Measurements from ENCODE around the gene CDIP1. TPM values are rescaled to one million over a fixed set of nuclear protein-coding genes. Genes with fewer than 3 reads are reported as not detected.

The CDIP1 gene
- total RNA-seq, 2 donors from 2014 or later, result 21.1 to 30.6 TPM

DNA sequence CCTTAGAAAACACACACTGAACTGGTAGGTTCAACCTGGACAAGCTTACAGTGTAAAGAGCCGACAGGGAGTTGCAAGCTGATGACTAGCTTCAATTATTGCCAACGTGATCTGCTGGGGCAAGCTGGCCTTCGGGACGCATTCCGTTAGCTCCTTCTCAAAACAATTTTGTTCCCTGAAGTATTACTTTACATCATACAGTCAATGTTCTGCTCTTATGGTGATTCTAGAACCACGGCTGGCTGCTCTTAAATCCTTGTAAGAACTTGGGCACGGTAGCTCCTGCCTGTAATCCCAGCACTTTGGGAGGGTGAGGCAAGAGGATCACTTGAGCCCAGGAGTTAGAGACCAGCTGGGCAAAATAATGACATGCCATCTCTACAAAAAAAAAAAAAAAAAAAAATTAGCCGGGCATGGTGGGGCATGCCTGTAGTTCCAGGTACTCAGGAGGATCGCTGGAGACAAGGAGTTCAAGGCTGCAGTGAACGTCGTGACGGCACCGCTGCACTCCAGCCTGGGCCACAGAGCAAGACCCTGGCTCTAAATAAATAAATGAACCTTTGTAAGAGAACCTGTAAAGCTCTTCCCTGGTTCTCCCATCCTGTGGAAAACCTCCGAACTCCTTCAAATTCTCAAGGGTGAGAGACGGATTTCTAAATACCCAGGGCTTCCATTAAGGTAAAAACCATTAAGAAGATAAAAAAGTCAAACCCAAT, 2.0 kb downstream of the CDIP1 start:
- H3K27ac ChIP-seq, result no peak overlapping the region
- H3K4me3 ChIP-seq, result no peak overlapping the region
- no peaks in the 10 kb centered on the region for H3K4me1 ChIP-seq (replicated peaks)
- no peaks in the 10 kb centered on the region for H3K27me3 ChIP-seq (replicated peaks; ENCODE audit: insufficient read depth)
- TF ChIP-seq, protein P1, sequence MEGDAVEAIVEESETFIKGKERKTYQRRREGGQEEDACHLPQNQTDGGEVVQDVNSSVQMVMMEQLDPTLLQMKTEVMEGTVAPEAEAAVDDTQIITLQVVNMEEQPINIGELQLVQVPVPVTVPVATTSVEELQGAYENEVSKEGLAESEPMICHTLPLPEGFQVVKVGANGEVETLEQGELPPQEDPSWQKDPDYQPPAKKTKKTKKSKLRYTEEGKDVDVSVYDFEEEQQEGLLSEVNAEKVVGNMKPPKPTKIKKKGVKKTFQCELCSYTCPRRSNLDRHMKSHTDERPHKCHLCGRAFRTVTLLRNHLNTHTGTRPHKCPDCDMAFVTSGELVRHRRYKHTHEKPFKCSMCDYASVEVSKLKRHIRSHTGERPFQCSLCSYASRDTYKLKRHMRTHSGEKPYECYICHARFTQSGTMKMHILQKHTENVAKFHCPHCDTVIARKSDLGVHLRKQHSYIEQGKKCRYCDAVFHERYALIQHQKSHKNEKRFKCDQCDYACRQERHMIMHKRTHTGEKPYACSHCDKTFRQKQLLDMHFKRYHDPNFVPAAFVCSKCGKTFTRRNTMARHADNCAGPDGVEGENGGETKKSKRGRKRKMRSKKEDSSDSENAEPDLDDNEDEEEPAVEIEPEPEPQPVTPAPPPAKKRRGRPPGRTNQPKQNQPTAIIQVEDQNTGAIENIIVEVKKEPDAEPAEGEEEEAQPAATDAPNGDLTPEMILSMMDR (IDR thresholded peaks at IDR 0.05), result no peak
- no peak for TF ChIP-seq POLR2AphosphoS5 (IDR thresholded peaks at IDR 0.05)
- no peak for TF ChIP-seq POLR2A (IDR thresholded peaks at IDR 0.05)
- no peaks in the 10 kb centered on the region for H3K36me3 ChIP-seq
- DNase-seq (ENCODE audit: low spot score), result no peak
- H3K9me3 ChIP-seq, result no peaks in the 10 kb centered on the region
- intact Hi-C loops (cut with DNase I), result no loop called here
- 89% methylated on average over 15 of the region's 15 CpGs for WGBS

DNA sequence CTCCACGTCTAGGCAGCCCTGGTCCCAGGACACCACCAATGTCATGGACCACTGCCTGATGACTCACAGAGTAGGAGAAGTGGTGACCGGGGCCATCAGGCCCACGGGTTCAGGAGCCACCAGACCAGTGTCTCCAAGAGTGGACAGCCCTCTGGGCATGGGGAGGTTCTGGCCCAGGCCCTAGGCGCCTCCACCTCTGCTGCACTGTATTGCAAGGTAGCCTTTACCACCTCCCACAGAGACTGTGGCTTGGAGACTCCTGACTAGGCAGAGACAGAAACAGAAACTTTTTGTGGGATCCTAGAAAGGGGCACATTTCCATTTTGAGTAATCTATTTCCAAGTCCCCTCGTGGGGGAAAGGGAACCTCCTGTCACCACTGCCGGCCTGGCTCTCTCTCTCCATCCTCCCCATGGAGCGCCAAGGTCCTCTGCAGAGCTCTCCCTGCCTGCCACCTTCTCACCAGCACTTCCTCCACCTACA, 2.9 kb downstream of the CDIP1 start:
- Histone ChIP-seq H3K36me3 (no peaks in the 10 kb centered on the region), H3K4me1 (replicated peaks) (no peaks in the 10 kb centered on the region), H3K27me3 (replicated peaks; ENCODE audit: insufficient read depth) (no peaks in the 10 kb centered on the region), H3K4me3 (no peak overlapping the region), H3K27ac (no peak overlapping the region), H3K9me3 (no peaks in the 10 kb centered on the region)
- 86% methylated on average over 7 of the region's 7 CpGs for WGBS
- intact Hi-C loops (cut with DNase I), result no loop called here
- TF ChIP-seq, protein P1 (IDR thresholded peaks at IDR 0.05), result no peak
- TF ChIP-seq POLR2A (IDR thresholded peaks at IDR 0.05) (no peak), POLR2AphosphoS5 (IDR thresholded peaks at IDR 0.05) (no peak)
- no peak for DNase-seq (ENCODE audit: low spot score)

DNA sequence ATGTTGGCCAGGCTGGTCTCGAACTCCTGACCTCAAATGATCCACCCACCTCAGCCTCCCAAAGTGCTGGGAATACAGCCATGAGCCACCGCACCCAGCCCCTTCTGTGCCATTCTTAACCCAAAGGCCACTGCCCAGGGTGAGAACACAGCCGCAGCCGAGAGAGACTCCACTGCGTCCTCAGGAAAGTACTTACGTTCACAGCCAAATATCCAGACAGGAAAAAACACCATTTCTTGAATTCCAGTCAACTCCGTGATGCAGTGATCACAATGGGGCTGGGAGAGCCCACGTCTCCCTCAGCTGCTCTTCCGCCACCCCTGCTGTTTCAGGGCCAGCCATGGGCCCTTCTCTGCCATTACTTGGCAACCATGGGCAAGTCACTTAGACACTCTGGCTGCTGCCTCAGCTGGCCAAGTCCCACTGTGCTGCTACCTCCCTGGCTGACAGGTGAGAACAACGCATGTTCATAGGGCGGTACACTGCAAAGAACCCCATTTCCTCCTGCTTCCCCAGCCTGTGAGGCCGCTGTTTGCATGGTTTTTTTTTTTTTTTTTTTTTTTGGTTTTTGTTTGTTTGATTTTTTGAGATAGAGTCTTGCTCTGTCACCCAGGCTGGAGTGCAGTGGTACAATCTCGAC, 4.3 kb downstream of the CDIP1 start:
- Histone ChIP-seq H3K27ac (no peak overlapping the region), H3K4me1 (replicated peaks) (no peaks in the 10 kb centered on the region), H3K27me3 (replicated peaks; ENCODE audit: insufficient read depth) (no peaks in the 10 kb centered on the region), H3K9me3 (no peaks in the 10 kb centered on the region), H3K36me3 (no peaks in the 10 kb centered on the region), H3K4me3 (no peak overlapping the region)
- TF ChIP-seq POLR2AphosphoS5 (IDR thresholded peaks at IDR 0.05) (no peak), POLR2A (IDR thresholded peaks at IDR 0.05) (no peak)
- TF ChIP-seq, protein P1 (IDR thresholded peaks at IDR 0.05), result no peak
- no peak for DNase-seq (ENCODE audit: low spot score)
- intact Hi-C loops (cut with DNase I), result no loop called here
- 83% methylated on average over 13 of the region's 13 CpGs for WGBS

DNA sequence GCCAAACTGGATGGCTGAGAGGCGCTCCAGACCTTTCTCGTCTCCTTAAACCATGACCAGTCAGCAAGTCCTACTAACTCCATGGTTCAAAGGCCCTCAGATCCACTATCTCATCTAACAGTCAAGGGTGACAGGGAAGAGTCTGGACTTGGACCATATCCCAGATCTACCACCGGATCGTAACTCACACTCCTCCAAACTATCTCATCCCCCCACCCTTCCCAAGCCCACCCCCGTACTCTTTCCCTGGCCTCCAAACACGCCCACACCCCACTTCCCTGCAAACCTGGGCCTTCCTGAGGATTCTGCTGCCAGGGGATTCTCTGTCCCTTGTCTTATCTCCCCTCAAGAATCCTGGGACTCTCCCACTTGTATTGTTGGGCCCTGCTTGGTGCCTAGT, 5.1 kb downstream of the CDIP1 start:
- no peak overlapping the region for H3K27ac ChIP-seq
- no peak overlapping the region for H3K4me3 ChIP-seq
- no peaks in the 10 kb centered on the region for H3K9me3 ChIP-seq
- H3K4me1 ChIP-seq (replicated peaks), result no peaks in the 10 kb centered on the region
- intact Hi-C loops (cut with DNase I), result no loop called here
- WGBS, result 84% methylated on average over 6 of the region's 6 CpGs
- no peak for DNase-seq (ENCODE audit: low spot score)
- H3K27me3 ChIP-seq (replicated peaks; ENCODE audit: insufficient read depth), result no peaks in the 10 kb centered on the region
- TF ChIP-seq, protein P1 (IDR thresholded peaks at IDR 0.05), result no peak
- TF ChIP-seq POLR2AphosphoS5 (IDR thresholded peaks at IDR 0.05) (no peak), POLR2A (IDR thresholded peaks at IDR 0.05) (no peak)
- H3K36me3 ChIP-seq, result no peaks in the 10 kb centered on the region

DNA sequence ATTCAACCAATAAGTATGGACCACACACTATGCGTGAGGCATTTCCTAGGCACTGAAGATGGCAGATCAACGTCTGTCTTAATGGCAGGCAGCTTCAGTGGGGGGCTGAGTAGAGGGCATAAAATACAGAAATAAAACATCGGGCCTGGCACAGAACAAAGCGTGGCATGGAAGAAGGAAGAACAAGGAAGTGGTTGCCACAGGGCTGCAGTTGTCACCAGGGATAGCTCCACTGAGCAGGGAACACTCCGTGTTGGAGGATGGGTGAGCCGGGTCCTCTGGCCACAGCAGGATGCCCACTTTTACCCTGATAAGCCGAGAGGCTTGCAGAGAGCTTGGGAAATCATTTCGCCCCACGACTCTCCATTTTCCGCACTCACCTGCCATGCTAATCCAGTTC, 6.3 kb downstream of the CDIP1 start:
- no peak for TF ChIP-seq POLR2A (IDR thresholded peaks at IDR 0.05)
- Histone ChIP-seq H3K36me3 (no peaks in the 10 kb centered on the region), H3K27ac (no peak overlapping the region), H3K27me3 (replicated peaks; ENCODE audit: insufficient read depth) (no peaks in the 10 kb centered on the region), H3K9me3 (no peaks in the 10 kb centered on the region), H3K4me1 (replicated peaks) (no peaks in the 10 kb centered on the region), H3K4me3 (no peak overlapping the region)
- DNase-seq (ENCODE audit: low spot score), result no peak
- WGBS, result 95% methylated on average over 10 of the region's 10 CpGs
- intact Hi-C loops (cut with DNase I), result no loop called here

Measured in prostate gland (tissue), 2 donors.